Stimulated activated CD4-positive, alpha-beta T cell treated with anti-CD3 and anti-CD28 coated beads, Interleukin-1b, Interleukin-23, amount 100 ng/mL, for 48 hours (primary cell): Measurements from ENCODE around the gene RPS16.
"Not testable (repeated sequence)": the region's sequence is repeated elsewhere in the genome, so short reads cannot be mapped to it uniquely, and the experiment has no call there.

Source experiments
- DNase-seq: peaks from one replicate; pipeline ENCODE4 v3.0.0-alpha.2; 2020

Gene RPS16

DNA sequence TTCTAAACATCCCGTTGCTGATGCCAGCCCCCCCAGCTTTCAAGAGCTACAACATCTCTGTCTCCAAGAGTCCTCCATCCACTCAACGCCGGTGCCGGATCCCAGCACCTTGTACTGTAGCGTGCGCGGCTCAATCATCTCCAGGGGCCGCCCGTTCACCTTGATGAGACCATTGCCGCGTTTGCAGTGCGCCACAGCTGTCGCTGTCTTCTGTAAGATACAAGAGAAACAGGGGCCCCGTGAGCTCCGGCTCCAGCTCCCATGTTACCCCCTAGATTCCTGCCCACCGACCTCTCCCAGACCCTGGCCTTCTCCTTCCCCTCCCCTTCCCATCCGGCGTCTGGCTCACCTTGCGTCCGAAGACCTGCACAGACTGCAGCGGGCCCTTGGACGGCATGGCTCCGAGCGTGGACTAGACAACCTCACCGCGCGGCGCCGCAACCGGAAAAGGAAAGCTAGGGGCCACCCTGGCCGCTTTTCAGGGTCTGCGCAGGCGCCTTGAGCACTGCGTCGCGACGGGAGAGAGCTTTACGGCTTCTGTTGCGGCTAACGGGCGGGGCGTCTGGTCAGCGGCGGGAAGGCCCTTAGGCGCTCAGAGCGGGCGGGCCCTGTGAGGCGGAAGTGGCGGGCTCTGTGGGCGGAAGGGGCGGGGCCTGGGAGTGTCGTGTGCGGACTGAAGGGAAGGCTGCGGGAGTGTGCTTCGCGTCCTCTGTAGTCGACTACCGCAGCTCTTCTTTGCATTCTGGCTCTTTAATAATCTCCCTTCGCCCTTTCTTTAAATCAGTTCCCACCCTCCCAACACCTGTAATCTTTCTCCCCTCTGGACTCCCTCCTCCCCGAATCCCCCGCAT is at the start of gene RPS16:
RPS16 (minus strand) TSS at position 451 of the 851 bp plus-strand sequence; CDS start at position 397, 54 bp downstream.
- peak; percentile 100 for DNase-seq

DNA sequence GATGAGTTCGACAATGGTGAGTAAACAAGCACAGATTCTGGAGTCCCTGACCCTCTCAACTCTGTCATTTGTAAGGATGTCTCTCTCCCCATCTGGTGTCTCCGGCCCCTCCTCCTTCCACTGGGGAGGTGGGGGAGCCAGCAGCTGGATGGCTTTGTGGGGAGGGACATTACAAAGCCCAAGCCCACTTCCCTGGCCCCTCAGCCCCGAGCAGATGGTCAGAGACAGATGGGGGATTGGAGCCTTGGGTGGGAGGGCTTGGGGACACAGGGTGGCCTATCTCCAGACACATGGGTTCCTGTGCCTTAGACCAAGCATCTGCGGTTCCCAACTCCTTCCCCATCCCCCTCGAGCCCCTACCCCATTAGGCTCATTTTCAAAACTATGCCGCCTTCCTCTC is 47.4 kb upstream of the RPS16 start:
- DNase-seq = no peak

DNA sequence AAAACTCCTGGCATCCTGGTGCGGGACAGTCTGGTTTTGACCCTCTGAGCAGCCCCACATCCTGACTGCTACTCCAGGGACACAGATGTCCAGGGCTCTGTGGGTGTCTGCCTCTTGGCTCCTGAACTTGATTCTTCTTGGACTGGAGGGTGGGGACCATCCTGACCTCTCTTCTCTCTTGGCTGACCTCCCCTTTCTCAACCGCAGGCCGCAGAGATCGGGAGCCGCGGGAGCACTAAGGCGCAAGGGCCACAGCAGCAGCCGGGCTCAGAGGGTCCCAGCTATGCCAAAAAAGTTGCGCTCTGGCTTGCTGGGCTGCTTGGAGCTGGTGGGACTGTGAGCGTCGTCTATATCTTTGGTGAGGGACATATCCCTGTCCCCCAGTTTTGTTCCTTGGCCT is 45.9 kb upstream of the RPS16 start:
- no peak for DNase-seq

DNA sequence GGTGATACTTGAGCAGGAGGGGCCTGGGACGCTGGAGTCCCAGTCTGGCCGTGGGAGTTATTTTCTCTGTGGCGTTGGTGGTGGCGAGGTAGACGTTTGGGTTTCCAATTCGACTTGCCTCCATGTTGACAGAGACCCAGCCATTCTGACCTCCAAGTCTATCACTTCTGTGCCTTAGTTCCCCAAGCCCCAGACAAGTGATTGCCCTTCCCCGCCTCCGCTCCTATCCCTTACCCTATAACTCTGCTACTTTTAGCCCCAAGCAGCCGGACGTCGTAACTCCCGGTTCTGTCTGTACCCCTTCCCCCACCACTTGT is 45.4 kb upstream of the RPS16 start:
- DNase-seq = no peak

DNA sequence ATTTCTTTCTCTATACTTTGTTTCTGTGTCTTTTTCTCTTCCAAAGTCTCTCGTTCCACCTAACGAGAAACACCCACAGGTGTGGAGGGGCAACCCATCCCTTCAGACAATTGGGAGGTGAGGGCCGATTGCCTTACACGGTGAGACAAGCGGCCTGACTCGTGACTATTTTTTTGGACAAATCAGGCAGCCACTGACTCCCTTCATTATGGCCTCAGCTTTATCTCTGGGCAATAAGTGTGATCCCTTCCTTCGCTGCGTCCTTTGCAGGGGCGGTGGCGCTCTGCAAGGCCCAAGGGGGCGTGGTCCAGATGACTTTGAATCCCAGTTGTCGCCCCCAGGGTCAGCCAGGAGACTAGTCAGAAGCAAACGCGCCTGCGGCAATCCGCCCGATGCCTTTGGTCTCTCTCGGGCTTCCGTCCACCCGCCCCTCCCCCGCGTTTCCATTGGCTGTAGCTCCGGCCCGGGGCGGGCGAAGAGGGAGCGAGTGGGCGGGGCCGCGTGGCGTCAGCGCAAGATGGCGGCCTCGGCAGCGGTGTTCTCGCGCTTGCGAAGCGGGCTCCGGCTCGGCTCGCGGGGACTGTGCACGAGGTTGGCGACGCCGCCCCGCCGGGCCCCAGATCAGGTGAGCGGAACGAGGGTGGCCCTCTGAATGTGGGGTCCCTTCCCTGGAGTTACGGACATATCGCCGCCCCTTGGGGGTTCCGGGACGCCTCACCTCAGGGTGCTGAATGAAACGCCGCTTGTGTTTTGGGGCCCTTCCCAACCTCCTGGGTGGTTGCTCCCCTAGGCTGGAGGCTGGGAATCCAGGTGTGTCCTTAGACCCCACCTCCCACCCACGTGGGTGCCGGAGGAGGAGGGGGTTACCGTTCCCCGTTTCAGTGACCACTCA is 44.8 kb upstream of the RPS16 start, which contains the start of gene TIMM50:
TIMM50 (plus strand) TSS at position 502 of the 892 bp plus-strand sequence; CDS start at position 518, 16 bp downstream.
- peak; percentile 98 for DNase-seq

DNA sequence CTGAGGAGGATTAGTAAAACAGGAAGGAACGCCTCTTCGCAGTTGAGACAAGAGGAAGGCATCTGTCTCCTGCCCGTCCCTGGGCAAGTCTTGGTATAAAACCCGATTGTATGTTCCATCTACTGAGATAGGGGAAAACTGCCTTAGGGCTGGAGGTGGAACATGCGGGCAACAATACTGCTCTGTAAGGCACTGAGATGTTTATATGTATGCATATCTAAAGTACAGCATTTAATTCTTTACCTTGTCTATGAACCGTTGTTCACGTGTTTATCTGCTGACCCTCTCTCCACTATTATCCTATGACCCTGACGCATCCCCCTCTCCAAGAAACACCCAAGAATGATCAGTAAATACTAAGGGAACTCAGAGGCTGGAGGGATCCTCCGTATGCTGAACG is 44.2 kb upstream of the RPS16 start:
- no peak for DNase-seq

DNA sequence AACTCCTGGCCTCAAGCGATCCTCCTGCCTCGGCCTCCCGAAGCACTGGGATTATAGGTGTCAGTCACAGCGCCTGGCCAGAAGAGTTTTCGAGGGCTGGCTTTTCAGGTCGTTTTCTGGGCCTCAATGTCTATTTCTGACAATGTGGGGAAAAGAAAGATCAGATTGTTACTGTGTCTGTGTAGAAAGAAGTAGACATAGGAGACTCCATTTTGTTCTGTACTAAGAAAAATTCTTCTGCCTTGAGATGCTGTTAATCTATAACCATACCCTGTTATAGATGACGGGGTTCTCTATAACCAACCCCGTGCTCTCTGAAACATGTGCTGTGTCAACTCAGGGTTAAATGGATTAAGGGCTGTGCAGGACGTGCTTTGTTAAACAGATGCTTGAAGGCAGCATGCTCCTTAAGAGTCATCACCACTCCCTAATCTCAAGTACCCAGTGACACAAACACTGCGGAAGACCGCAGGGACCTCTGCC is 43.6 kb upstream of the RPS16 start:
- not testable (repeated sequence) for DNase-seq

DNA sequence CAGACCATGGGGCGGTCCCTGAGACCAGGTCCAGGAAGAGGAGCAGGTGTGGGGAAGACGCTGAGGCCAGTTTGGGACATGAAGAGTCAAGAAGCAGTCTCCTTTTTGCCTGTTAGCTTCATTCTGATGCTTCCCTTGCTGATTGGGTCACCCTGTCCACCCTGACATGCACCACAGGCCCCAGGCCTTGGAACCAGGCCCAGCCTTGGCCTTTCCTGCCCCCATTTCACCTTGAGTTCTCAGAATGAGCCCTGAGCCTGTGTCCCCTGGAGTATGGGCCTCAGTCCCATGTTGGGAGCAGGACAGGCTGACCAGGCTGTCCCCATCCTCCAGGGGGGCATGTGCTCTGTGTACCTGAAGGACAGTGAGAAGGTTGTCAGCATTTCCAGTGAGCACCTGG is 40.0 kb upstream of the RPS16 start:
- no peak for DNase-seq

DNA sequence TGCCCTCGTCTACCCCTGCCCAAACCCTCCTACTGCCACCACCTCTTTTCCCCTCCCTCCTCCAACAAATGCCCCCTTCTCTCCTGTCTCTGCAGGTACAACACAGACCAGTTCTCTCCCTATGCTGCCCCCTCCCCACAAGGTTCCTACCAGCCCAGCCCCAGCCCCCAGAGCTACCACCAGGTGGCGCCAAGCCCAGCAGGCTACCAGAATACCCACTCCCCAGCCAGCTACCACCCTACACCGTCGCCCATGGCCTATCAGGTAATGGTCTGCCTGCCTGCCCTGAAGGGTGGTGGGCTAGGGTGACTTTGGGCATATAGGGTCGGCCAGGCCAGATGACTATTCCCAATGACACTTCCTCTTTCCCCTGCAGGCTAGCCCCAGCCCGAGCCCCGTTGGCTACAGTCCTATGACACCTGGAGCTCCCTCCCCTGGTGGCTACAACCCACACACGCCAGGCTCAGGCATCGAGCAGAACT is 38.4 kb upstream of the RPS16 start:
- peak; percentile 60 for DNase-seq

DNA sequence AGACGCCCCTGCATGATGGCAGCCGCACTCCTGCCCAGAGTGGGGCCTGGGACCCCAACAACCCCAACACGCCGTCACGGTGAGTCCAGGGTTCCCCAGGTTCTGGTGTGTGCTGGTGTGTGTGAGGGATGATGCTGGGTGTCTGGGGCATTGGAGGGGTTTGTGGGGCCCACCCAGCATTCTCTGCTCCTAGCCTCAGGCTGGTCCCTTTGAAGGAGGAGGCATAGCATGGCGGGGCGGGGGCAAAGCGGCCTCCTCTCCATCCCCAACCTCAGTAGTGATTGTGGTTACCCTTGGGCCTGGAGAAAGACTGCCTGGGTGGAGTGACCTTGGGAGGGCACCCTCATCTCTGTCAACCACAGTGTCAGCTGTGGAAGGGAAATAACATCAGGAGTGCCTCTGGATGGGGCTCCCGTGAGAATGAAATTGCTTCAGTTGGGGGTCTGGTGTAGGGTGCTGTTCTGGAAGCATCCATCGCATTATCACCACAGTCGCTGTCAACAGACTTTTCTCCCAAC is 37.8 kb upstream of the RPS16 start:
- no peak for DNase-seq

DNA sequence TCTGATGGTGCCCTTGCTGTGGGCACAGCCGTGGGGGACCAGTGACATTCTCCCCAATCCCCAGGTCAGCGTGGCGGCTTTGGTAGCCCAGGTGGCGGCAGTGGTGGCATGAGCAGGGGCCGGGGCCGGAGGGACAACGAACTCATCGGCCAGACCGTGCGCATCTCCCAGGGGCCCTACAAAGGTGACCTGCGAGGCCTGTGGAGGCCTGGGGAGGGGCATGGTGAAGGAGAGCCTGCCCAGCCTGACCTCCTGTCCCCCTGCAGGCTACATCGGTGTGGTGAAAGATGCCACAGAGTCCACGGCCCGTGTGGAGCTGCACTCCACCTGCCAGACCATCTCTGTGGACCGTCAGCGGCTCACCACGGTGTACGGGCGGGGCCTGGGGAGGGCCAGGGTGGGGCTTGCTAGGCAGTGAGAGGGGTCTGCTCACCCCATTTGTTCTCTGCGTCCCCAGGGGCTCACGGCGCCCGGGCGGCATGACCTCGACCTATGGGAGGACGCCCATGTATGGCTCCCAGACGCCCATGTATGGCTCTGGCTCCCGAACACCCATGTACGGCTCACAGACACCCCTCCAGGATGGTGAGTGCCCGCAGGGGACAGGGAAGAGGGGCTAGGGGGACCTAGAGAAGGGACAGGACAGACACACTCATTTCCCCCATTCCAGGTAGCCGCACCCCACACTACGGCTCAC is 37.1 kb upstream of the RPS16 start:
- DNase-seq = no peak

DNA sequence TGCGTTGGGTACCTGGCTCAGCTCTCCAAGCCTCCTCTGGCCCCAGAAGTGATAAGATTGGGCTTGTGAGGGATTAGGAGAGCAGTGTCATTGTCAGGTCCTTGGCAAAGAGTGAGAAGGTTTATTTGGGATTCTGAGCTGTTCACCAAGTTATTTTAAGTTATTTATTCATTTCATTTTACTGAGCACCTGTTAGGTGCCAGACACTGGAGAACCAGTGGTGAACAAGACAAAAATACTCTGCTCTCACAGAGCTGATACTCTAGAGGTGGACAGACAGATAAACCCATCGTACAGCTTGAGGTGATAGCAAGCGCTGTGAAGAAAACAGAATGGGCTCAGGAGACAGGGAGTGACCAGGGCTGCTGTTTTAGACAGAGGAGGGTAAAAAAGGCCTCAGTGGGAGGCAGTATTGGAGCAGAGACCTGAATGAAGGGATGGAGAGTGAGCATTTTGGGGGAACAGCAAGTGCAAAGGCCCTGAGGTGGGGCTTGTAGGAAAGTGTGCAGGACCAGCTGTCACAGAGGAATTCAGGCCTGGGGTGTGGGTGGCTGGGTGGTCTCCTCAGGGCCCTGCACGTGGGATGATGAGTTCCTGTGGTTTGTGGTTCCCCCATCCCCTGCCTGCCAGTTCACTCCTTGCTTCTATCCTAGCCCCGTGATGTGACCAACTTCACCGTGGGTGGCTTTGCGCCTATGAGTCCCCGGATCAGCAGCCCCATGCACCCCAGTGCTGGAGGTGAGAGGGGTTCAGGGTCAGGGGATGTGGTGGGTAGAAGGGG is 36.2 kb upstream of the RPS16 start:
- DNase-seq = no peak

DNA sequence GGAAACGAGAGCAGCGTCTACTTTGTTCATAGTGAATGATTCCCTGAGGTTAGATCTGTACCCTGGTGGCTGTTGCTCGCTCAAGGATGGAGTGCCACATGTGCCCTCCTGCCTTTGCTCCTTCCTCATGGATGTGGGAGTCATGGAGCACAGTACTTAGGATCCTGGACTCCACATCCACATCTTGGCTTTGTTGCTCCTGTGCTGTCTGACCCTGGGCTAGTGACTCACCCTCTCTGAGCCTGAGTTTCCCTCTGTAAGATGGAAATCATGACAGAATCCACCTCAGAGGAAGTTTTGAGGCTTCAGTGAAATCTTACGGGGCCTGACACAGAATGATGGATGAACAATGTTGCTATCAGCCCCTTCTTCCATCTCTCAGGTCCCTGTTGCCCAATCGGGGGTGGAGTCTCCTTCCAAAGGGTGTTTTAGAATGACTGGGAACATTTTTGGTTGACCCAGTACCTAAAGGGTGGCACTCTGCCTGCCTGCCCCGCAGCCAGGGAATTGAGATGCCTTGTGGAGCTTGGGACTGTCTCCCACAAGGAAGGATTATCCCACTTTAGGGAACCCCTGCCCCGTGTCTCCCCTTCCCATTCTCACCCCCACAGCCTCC is 35.1 kb upstream of the RPS16 start:
- no peak for DNase-seq

DNA sequence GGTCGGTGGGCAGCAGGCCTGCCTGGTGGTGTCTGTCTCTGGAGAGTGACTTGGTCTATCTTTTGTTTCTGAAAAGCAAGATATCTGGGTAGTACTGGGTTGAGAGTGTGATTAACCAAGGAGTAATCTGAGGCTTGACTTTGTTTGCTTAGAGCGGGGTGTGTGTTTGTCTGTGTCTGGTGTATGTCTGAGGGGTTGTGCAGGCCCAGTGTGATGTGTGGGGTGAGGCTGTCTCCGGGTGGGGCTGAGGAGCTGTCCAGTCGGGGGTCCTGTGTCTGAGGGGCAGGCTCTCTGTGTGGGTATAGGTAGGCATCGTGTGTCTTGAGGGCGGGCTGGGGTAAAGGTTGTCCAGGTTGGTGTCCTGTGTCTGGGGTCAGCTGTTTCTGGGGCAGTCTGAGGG is 33.8 kb upstream of the RPS16 start:
- DNase-seq = no peak

DNA sequence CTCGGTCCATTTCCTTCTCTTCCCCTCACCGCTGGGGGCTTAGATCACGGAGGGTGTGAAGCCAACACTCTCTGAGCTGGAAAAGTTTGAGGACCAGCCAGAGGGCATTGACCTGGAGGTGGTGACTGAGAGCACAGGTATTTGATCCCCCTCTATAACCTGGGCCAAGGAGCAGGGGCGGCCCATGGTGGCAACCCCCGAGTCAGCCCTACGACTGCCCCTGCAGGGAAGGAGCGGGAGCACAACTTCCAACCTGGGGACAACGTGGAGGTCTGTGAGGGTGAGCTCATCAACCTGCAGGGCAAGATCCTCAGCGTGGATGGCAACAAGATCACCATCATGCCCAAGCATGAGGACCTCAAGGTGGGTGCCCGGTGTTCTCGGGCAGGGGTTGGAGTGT is 33.3 kb upstream of the RPS16 start:
- DNase-seq = no peak

DNA sequence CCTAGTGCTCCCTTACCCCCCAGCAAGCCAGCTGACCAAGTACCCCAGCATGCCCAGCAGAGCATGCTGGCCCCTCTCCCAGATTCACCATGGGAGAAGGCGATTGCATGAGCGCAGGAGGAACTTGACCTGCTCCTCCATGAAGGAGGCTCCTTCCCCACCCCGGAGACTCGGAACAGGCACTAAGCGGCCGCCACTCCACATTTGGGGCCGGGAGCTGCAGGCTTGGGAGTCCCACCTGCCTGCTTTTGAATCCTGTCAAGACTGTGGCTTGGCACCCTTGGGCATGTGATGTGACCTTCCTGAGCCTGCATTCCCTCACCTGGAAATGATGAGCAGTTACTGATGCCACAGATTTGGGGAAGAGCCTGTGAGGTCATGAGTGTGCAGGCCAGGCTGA is 32.2 kb upstream of the RPS16 start:
- DNase-seq = no peak

DNA sequence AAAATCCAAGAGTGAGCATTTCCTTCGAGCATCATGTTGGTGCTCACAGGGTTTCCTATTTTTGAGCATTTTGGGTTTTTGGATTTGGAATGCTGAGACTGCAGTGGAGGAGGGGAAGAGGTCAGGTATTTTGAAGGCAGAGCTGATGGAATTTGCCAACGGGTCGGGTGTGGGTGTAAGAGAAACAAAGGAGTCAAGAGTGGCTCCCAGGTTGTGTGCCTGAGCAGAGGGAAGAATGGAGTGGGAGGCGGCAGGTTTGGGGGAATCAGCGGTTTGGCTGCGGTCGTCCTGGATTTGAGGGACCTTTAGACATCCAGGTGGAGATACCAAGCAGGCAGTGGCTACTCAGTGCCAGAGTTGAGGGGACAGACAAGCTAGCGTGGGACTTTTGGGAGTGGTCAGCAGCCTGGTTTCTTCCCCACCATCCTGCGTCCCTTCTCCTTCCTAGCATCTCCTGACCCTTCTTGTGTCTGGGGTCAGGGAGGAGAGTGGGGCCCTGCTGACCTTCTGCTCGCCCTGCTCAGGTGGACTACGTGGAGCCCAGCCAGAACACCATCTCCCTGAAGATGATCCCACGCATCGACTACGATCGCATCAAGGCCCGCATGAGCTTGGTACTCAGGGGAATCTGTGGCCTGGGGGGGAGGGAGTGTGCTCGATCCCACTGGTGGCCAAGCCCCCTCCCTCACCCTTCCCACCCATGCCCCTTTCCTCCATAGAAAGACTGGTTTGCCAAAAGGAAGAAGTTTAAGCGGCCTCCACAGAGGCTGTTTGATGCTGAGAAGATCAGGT is 30.4 kb upstream of the RPS16 start:
- no peak for DNase-seq

DNA sequence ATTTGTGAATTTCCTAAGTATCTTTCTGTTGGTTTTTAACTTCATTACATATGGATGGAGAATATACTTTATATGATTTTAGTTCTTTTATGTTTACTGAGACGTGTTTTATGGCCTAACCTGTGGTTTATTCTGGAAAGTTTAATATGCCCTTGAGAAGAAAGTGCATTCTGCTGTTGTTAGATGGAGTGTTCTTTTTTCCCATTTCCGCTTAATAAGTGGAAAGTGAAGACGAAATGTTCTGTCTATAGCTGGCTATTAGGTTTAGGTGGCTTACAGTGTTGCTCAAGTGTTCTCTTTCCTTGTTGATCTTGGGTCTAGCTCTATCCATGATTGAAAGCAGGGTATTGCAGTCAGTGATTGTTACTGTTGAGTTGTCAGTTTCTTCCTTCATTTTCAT is 27.7 kb upstream of the RPS16 start:
- no peak for DNase-seq

DNA sequence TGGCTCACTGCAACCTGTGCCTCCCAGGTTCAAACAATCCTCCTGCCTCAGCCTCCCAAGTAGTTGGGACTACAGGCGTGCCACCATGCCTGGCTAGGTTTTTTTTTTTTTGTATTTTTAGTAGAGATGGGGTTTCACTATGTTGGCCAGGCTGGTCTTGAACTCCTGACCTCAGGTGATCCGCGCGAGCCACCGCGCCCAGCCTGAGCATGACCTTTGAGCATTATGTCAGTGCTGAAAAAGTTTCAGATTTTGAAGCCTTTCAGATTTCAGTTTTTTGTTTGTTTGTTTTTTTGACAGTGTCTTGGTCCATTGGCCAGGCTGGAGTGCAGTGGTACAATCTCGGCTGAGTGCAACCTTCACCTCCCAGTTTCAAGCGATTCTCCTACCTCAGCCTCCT is 15.5 kb upstream of the RPS16 start:
- not testable (repeated sequence) for DNase-seq

DNA sequence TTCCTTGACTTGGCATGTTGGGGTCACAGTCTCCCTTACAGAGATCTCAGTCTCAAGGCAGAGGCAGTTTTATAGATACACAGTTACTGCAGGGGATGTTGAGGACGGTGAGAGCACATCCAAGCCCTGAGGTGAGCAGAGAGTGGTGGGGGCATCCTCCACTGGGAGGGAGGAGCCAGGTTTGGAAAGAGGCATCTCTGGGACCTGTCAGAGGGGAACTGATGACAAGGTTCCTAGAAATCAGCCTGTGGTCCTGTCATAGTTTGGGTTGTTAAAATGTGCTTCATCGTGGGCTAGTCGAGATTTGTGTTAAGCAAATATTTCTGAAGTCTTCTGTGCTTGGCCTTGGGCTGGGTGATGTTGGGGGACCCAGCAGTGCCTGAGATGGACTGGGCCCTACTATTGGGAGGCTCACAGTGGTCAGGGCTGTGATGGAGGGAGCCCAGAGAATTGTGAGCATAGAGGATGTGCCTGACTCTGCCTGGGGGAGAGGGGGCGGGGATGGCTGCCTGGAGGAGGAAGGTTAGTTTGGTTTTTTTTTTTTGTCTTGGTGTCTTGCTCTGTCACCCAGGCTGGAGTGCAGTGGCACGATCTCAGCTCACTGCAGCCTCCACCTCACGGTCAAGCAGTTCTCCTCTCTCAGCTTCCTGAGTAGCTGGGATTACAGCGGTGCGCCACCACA is 13.5 kb upstream of the RPS16 start:
- DNase-seq = no peak
